SW480 (cell line): Measurements from ENCODE around the gene FOXP3.

Source experiments
- DNase-seq: peaks from one replicate; pipeline ENCODE4 v3.0.0-alpha.2; 2016; ENCODE audit warnings: low spot score

The FOXP3 gene

DNA sequence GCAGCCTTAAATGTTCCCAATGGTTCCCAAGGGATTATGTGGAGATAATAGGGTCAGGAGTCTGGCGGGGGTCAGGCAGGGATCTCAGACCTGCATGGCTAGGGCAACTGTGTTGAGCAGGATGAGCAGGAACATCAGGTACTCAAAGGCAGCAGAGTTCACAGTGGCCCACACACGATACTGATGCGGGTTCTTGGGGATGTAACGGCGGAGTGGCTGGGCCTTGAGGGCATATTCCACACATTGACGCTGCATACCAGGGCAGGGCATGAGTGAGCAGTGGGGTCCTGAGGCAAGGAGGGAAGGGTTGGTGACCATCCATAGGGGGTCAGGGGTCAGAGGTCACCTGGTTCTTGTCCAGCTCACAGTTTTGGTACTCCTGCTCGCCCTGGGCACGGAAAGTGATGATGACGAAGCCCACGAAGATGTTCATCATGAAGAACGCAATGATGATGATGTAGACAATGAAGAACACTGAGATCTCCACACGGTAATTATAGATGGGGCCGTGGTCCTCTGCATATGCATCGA, 49.4 kb downstream of the FOXP3 start:
- no peak for DNase-seq

DNA sequence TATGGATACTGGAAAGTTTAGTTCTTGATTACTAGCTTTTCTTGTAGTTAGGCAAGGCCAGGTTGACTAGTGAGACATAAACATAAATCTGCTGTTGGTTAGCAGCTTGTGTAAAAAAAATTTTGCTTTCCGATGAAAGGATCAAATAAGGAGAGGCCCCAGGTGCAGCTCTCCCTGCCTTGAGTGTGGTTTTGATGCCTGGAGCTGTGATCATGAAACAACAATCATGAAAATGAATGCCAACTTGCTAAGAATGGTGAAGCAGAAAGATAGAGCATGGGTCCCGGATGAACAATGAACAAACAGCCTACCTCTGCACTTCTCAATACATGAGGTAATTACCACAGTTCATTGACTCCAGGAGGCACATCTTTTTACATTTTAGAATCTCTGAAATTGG, 50.1 kb downstream of the FOXP3 start:
- DNase-seq, result no peak

DNA sequence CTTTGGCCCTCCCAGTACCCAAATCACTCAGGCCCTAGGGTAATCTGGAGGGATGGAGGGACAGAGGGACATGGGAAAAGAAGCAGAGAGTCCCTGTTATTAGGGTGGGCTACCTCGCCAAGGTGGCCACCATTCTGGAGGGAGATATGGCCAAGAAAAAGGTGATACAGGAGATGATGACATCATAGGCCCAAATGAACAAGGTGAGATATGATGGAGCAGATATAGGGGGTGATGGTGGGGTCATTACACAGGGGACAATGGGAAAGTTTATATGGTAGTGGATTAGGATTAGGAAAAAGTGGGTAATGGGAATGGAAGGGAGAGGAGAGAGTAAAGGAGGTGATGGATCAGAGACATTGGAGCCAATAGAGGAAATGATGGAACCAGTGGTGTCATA, 51.6 kb downstream of the FOXP3 start:
- no peak for DNase-seq

DNA sequence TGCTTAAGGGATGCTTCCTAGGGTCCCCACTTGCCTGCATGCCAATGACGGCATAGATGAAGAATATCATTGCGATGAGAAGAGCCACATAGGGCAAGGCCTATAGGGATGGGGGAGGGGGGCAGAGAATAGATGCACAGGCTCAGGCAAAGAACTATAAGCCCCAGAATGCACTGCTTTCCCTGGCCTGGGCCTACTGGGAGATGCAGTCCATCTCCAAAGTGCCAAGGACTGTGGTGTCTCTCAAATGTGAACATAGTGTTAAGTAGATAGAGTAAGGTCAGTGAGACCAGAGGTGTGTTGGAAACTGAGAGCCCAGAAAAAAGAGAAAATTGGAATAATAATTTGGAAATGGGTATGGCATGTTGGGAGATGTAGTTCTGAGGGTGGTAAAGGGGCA, 52.3 kb downstream of the FOXP3 start:
- no peak for DNase-seq

GRCh38 chrX:49211074-49211473, 53.4 kb downstream of the FOXP3 start:
- no peak for DNase-seq

- no peak for DNase-seq
These were observed 54.1 kb downstream of the FOXP3 start for GRCh38 chrX:49210406-49210805.

DNA sequence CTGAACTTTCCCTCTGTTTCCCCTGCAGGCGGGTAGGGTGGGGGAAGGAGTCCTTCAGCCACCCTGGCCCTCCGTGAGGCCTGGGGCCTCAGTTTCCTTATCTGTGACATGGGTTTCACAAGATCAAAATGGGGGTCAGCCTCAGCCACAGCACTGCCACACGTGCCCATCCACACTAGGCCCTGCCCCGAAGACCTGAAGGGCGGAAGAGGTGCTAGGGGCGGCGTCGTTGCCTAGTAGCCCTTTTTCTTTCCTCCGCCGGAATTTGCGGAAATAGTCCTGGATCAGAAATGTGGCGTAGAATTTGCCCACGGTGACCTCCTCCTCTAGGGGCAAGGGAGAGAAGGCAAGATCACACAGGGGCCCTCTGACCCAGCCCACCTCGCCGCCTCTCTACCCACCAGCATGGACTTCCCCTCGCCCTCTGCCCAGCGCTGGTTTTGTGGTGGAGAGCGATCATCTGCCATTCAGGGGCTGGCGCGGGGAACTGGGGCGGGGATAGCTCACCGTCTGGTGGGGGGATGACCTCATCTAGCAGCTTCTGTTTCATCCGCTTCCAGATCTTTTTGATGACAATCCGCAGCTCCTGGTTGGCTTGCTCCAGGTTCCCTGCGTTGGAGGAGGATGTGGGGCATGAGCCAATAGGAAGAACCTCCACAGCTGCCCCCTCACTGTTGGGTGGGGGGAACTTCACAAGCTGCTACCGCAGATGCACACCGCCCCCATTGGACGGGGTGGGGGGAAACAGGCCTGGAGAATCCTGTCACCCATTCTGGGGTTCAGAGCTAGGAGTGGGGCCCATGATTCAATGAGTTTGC, 54.9 kb downstream of the FOXP3 start:
- no peak for DNase-seq

DNA sequence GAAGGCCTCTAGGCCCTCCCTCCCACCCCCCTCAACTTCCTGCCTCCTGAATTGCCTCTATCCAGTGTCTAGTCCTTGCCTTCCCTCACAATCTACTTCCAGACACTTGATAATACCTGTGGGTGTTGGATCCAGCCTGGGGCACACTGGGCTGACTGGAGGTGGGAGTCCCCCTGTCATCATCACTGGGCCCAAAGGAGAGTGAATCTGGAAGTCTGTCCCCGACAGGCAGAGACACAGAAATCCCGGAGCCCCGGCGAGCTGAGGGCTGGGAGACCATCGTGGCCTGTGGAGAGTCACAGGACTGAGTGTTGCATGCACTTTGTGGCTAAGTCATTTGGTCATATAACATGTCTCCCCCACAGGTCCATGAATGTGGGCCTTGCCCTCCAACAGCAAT, 56.1 kb downstream of the FOXP3 start:
- DNase-seq, result no peak

DNA sequence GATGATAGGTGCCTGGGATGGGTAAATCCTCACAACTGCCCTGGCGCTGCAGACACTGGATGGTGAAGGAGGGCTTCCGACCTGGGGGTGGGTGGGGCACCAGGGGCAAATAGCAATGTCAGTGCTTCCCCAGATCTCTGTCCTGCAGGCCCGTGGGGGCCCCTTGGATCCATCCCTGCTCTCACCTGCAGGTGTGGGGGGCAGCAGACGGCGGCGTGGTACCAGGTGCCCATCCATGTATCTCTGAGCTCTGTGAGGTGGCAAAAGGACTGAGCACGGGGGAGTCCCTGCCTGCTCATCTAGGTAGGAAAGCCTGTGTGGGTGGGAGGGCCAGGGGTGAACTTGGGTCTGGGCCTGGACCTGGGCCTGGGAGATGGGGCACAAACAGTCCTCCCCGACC, 58.0 kb downstream of the FOXP3 start:
- DNase-seq, result no peak

DNA sequence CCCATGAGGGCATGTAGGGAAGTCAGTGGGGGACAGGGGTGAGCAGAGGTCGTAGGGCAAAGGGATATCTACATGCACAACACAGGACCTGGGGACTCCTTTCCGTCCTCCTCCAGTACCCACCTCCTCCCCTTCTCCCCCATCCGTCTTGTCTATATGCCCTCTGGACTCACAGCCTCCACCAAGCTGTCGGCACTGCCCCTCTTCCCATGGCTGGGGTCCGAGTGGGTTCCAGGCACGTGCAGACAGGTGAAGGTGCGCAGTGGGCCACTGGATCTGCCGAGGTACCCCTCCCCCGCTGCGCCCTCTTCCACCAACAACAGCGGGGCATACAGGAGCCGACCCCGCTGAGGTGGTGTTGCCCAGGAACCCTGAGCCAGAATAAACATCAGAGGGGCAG, 59.1 kb downstream of the FOXP3 start:
- DNase-seq, result no peak

- DNase-seq, result no peak
These were observed 59.8 kb downstream of the FOXP3 start for GRCh38 chrX:49204709-49205108.

DNA sequence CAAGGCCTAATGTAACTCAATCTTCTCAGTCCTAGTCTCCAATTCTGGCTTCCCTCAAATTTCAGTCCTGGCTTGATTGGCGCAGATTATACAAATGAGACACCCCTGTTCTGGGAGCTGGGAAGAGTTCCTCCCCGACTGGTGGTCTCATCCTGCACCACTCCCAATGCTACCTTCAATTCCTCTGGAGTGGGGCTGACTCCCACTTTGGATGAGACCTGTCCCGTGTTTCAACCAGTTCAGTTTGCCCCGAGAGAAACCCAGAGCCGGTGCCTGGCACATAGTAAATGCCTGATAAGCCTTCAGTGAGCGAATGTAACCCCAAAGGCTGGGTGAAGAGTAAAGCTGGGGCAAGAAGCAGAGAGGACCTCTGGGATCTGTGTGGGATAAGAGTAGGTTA, 60.5 kb downstream of the FOXP3 start:
- DNase-seq, result no peak

DNA sequence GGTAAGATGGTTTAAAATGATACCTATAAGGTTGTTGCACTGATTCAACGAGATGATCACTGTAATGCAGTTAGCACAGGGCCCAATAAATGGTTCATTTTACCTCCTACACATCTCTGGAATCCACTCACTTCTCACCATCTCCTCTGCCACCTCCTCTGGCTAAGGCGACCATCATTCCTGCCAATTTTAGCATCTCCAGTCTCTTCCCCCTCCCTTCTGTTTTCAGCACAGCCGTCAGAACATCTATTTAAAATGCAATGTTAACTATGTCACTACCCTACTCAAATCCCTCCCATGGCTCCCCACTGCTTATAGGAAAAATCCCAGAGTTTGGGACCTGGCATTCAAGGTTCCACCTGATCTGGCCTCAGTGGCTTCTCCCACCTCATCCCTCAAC, 61.0 kb downstream of the FOXP3 start:
- DNase-seq, result no peak

DNA sequence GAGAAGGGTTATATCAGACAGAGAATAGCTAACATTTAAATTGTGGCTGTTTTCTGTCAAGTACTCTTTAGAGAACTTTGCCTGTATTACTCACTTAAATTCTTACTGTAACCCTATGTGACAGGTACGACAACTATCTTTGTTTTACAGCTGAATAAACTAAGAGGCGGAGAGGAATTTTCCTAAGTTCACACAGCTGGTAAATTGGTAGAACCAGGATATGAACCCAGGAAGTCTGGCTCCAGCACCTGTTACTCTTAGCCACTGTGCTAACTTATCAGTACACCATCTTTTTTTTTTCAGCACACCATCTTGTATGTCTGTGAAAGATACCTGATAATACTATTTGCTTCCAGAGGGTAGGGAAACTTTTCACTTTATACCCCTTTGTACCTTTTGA, 62.5 kb downstream of the FOXP3 start:
- no peak for DNase-seq
